ENCODE measurements around the gene NSG1.
A peak's percentile ranks its signal among the peaks of the same experiment; 100 is the strongest.
"Not testable (repeated sequence)": the region's sequence is repeated elsewhere in the genome, so short reads cannot be mapped to it uniquely, and the experiment has no call there.

NSG1 gene, protein sequence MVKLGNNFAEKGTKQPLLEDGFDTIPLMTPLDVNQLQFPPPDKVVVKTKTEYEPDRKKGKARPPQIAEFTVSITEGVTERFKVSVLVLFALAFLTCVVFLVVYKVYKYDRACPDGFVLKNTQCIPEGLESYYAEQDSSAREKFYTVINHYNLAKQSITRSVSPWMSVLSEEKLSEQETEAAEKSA

DNA sequence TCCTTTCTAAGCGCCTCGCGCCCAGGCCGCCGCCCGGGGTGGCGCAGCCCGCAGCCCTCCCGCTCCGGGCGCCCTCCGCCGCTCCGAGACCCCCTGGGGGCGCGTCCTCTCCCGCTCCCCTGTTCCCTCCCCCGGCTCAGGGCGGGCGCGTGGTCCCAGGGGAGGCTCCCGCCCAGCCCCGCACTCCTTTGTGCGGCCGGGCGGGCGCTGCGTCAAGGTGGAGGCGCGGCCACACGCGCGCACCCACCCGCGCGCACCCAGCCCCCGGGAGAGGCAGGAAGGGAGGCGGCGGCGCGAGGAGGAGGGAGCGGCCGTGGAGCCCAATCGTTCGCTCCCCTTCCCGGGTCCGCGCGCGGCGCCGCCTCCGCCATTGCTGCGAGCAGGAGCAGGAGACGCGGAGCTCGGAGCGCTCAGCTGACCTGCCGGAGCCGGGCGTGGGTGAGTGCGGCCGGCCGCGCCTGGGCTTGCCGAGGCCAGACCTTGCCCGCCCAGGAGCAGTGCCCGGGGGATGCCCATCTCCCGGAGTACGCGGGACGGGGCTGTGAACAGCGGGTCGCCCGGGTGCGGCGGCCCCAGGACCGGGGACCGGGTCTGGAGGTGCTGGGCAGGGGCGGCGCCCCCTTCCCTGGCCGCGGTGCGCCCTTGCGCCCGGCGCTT, at the start of gene NSG1:
Gene NSG1, plus strand, starts transcription at position 367 of the 657 bp plus-strand sequence. CDS start 528 bp downstream, outside the sequence.
- no peak within 1 kb of the TSS for H3K27ac ChIP-seq
- DNase-seq (ENCODE audit: low read depth, low spot score) = peak; percentile 14

DNA sequence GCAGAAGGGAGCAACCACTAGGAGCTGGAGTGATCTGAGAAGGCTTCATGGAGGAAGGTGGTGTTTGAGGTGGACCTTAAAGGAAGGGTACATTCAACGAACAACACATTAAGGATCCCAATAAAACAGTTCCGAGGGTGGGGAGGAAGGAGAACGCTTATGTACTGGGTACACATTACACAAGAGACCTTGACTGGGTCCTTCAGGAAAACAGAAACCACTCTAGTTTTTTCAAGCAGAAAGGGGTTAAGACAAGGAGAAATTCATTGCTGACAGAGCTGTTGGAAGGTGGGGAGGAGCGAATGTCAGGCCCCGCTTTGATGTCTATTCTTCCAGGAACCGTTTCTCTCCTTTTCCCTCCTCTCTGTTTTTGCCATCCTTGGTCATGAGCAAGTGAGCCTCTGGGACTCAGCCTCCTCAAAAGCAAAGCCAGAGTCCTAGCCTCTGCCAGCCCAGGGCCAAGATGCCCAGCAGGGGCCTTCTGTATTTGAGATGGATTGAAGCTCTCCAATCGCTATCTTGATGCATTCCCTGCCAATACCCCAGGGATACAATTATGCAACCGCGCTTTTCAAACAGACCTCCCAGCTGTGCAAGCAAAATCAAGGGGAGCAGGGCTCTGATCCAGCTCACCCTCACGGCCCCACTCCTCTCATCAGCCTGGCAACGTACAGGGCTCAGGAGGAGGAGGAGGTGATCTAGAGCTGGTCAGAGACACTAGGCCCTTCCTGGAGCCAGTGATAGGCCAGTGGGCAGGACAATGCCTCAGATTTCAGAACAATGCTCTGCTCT, 48.5 kb upstream of the NSG1 start:
- no peak for DNase-seq (ENCODE audit: low read depth, low spot score)
- no peak overlapping the region for H3K27ac ChIP-seq

DNA sequence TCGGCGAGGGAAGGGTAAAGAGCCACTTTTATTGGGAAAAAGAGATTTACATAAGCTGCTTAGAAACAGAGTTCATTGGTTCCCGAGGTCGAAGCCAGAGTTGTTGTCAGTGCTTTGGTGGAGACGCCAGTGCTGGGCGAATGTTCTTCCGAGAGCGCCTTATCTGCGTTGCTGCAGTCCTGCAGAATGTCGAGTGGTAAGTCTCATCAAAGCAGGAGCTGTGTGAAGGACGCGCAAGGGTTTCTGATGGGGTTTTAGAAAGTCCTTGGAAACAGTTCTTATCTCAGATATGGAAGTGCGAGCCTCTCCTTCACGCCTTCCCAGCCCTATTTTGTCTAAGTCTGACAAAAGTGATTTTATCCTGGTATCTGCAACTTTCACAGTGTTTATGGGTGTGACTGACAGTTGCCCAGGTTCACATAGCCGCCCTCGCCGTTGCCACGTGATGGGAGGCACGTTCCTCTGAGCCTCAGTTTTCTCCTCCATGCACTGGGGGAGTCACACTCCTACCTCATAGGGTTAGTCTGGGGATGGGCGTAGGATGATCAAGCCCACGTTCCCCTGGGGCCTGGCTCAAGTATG, 47.3 kb upstream of the NSG1 start:
- DNase-seq (ENCODE audit: low read depth, low spot score) = no peak

DNA sequence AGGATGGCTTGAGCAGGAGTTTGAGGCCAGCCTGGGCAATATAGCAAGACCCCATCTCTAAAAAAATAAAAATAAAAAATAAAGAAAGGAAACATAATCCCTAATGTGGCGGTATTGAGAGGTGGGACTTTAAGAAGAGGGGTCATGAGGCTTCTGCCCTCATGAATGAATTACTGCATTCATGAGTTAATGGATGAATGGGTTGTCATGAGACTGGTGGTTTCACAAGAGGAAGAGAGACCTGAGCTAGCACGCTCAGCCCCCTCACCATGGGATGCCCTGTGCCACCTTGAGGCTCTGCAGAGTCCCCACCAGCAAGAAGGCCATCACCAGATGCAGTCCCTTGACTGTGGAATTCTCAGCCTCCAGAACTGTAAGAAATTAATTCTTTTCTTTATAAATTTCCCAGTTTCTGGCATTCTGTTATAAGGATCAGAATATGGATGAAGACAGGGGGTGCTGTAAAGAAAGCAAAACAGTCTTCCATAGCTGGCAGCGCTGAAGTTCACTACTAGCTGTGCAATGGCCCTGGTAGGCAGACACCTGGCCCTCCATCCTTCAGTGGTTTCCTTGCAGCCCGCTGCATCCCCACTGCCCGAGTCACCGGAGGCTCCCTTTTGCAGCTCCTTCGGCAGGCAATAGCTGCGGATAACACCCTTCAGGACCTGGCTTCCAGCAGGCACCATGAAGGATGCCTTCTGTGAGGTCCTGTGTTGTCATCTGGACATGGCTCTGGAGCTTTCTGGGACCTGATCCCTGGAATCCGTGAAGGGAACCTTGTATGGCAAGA, 44.8 kb upstream of the NSG1 start:
- no peak for DNase-seq (ENCODE audit: low read depth, low spot score)
- H3K27ac ChIP-seq = no peak overlapping the region

More for the DNA sequence above, 47.3 kb upstream of the NSG1 start:
- no peak overlapping the region for H3K27ac ChIP-seq

DNA sequence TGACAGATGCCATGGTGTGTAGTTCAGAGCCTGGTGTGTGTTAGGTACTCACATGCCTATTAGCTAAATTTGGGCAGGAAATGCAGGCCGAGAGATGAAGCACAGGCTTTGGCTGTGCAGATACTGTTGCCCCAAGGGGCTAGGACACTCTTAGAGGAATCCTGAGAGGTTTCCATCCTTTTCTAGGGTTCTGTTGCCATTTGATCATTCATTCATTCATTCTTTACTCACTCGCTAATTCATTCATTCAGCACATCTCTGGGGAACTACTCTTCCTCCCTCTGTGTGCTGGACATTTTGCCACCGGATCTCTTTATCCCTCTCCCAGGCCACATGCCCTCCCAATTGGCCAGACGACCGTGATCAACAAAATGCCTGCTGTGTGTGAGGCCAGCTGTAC, 43.9 kb upstream of the NSG1 start:
- no peak overlapping the region for H3K27ac ChIP-seq
- DNase-seq (ENCODE audit: low read depth, low spot score) = no peak

DNA sequence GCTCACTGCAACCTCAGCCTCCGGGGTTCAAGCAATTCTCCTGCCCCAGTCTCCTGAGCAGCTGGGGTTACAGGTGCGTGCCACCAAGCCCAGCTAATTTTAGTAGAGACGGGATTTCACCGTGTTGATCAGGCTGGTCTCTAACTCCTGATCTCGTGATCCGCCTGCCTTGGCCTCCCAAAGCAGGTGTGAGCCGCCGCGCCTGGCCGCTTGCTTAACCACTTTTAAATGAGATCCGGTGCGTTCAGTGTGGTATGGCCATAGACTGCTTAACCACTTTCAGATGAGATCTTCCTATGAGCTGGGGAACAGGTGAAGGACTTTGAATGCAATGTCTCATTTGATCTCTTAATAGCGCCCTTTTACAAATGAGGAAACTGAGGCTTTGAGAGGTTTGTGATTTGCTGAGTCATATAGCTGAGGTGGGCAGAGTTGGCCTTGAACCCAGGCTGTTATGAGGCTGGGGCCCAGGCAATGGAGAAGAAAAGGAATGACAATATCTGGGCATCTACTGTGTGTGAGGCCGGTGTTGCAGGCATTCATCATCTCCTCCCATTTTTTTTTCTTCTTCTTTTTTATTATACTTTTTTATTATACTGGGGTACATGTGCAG, 41.9 kb upstream of the NSG1 start:
- no peak for DNase-seq (ENCODE audit: low read depth, low spot score)
- no peak overlapping the region for H3K27ac ChIP-seq

DNA sequence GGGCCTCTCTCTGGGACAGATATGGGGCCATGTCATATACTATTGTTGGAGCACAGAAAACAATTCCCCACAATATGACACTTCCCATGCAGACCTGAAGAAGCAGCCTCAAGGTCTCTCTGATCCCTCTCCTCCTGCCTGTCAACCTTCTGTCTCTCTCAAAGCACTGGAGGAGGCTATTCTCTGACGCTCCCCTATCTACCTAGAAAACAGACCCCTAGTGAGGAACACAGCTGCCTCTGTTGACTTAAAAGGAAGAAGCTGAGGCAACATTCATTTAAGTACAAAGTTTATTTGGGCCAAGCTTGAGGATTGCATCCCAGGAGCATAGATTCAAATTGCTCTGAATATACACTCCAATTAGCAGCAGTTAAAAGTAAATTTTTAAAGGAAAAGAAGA, 39.3 kb upstream of the NSG1 start:
- no peak overlapping the region for H3K27ac ChIP-seq
- no peak for DNase-seq (ENCODE audit: low read depth, low spot score)

DNA sequence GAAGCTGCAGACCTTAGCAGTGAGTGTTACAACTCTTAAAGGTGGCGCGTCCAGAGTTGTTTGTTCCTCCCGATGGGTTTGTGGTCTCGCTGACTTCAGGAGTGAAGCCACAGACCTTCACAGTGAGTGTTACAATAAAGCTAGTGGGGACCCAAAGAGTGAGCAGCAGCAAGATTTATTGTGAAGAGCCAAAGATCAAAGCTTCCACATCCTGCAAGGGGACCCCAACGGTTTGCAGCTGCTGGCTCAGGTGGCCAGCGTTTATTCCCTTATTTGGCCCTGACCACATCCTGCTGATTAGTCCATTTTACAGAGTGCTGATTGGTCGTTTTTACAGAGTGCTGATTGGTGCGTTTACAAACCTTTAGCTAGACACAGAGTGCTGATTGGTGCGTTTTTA, 38.3 kb upstream of the NSG1 start:
- H3K27ac ChIP-seq; DNase-seq (ENCODE audit: low read depth, low spot score): not testable (repeated sequence)

DNA sequence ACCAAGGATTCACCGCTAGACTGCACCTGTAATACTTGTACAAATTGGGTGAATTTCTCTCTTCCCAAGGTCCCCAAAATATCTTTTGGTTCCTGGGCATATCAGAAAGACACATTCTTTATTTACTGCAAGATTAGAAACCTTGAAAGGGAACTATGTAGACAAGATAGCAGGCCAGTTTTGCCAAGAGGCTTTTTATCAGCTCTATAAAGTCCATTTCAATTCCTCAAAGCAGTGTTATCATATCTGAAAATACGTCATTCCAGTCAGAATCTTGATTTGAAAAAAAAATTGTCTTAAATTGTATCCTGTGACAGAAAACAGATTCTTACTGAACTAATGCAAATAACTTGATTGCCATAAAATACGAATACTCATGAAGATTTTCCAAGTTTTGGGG, 37.0 kb upstream of the NSG1 start:
- DNase-seq (ENCODE audit: low read depth, low spot score) = no peak
- H3K27ac ChIP-seq = no peak overlapping the region

DNA sequence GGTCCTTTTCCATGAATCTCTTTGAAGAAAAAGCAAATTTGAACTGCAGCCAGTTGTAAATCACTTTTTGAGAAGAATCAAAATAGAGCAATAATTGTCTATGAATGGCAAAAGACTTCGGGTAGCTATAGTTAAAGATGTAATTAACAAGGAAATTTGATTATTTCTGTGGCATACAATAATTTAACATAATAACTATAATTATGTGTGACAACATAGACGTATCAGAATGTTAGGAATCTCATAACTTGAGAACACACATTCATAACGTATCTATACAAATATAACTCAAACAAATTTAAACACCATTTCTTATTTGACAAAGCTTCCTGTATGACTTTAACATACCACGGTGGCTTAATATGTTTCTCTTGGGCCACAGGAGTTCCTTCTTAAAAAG, 36.0 kb upstream of the NSG1 start:
- DNase-seq (ENCODE audit: low read depth, low spot score) = no peak
- no peak overlapping the region for H3K27ac ChIP-seq

DNA sequence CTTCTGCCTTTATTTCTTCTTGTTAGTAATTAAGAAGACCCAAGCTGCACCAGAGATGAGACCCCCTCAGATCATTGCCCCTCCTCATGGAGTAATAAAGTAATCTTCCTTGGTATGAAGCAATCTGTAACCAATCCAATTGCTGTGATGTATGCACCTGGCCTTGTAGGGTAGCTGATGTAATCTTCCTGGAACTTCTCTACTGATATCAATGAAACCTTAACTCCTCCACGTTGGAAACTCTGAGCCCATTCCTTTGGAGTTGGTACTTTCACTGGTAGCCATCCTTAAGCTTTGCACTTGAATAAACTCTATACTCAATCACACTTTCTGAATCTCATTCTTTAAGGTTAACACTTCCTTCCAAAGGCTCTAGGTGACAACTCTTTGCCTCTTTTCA, 31.6 kb upstream of the NSG1 start:
- no peak for DNase-seq (ENCODE audit: low read depth, low spot score)
- no peak overlapping the region for H3K27ac ChIP-seq

DNA sequence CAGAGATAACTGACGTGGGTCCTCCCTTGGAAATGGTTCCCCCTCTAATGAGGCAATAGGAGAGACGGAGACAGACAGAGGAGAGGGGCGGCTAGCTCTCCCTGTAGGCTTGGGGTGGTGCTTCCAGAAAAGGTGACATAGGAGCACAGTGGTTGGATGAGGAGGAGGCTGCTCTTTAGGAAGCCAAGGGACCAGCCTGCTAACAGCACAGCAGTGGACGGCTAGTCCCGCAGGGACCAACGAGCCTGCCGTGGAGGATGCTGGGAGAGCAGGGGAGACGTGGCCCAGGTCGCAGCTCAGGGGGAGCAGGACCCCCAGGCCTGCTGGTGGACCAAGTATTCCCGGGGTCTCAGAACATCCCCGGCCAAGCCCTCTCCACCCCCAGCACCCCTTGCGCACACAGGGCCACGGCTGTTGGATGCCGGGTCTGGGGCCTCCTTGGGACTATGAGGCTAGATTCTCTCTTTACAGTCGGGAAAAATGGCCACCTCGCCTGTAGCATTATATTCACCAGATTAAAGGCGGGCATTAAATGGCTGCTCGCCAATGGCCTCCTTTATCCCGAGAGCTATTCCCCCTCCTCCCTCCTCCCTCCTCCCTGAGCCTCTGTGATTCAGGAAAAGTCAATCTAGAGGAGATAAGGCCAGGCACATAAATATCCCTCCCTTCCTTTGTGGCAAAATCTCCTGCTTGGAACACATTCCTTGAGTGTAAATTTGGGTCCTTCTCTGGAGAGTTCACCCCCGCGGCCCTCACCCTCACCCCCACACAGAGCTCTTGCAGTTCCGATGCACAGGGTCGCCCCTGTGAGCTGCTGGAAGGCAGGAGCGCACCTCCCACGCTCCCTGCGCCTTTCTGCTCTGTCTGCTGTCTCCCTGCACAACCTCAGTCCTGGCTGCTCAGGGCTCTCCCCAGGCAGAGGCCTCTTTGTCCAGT, 30.5 kb upstream of the NSG1 start:
- H3K27ac ChIP-seq = no peak overlapping the region
- no peak for DNase-seq (ENCODE audit: low read depth, low spot score)

DNA sequence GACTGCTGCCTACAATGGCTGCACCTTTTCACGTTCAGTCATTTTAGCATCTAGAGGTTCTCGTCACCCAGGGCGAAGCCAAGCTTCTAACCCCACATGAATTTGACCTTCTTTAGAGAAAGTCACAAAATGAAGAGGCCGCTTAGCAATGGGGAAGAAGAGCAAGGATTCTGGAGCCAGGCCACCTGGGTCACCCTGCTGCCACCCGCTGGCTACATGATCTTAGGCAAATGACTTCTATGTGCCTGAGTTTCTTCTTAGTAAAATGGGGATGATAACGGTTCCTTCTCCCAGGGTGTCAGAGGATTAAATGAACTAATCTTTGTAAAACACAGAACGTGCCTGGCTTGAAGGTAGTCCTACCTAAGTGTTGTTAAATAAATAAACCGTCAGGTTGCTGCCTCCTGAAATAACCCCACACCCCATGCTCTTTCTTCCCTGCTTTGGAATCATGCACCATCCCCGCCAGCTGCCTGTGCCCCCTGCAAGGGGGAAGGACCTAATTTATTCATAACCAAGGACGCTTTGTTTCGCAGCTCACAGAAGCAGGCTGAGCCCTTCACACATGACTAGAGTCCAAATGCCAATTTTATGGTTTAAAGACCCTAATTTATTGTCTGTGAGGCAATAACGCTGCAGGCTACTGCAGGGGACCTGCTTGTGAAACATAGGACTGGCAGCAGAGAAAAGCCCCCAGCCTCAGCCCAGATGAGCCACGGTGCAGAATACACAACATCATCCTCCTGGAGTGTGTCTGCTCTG, 28.6 kb upstream of the NSG1 start:
- DNase-seq (ENCODE audit: low read depth, low spot score) = no peak

DNA sequence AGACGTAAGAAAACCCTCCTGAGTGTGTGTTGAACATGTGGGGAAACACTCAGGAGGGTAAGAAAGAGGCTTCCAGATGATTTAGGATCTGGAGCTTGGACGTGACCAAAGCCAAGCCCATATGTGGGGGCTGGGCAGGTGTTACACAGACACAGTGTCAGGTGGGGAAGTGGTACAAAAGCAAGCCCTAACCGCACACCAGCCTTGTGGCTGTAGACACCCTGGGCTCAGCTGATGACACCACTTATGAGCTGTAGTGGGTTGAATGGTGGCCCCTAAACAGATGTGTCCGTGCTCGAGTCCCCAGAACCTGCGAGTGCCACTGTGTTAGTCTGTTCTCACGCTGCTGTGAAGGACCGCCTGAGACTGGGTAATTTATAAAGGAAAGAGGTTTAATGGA, 25.0 kb upstream of the NSG1 start:
- H3K27ac ChIP-seq = no peak overlapping the region
- no peak for DNase-seq (ENCODE audit: low read depth, low spot score)

More for the DNA sequence above, 28.6 kb upstream of the NSG1 start:
- no peak overlapping the region for H3K27ac ChIP-seq

DNA sequence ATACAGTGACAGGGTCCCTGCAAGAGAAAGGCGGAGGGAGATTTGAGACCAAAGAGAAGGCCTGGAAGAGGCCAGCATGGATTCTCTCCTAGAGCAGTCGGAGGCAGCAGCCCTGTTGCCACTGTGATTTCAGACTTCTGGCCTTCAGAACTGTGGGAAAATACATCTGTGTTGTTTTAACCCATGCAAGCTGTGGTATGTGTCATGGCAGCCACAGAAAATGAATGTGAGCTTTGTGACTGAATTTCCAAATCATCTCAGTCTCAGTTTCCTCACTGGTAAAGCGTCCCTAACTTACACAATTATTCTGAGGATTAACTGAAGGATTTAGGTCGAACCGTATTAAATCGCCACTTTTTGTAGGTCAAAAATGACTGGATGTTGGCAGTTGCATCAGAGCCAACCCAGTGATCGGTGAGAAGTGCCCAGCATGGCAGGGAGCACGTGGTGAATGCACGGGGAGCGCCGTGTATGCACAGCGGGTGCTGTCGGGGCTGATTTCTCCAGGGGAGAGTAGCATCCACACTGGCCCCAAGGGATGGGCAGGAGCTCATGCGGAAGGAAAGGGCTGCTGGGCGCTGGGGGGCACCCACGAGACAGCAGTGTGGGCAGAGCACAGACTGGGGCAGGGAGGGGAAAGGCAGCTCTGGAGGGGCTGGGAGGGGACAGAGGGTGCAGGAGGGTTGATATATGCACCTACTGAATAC, 23.8 kb upstream of the NSG1 start:
- DNase-seq (ENCODE audit: low read depth, low spot score) = no peak
- no peak overlapping the region for H3K27ac ChIP-seq

DNA sequence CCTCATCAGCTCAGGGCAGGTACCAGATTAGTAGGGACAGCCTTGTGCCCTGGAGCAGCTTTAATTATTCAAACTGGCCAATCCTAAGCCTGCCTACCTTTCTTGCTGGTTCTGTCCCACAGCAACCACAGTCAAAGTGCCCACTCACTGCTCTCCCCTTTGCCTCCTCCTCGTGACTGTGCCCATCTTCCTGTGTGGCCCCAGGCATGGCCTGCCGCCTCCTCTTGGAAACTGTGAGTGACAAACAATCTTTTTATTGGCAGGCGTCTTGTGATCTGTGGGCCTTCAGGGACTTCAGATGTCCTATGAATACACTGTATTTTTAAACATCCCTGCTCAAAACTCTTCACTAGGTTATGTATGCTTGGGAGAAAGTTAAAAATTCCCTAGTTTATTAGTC, 22.8 kb upstream of the NSG1 start:
- DNase-seq (ENCODE audit: low read depth, low spot score) = no peak
- no peak overlapping the region for H3K27ac ChIP-seq

DNA sequence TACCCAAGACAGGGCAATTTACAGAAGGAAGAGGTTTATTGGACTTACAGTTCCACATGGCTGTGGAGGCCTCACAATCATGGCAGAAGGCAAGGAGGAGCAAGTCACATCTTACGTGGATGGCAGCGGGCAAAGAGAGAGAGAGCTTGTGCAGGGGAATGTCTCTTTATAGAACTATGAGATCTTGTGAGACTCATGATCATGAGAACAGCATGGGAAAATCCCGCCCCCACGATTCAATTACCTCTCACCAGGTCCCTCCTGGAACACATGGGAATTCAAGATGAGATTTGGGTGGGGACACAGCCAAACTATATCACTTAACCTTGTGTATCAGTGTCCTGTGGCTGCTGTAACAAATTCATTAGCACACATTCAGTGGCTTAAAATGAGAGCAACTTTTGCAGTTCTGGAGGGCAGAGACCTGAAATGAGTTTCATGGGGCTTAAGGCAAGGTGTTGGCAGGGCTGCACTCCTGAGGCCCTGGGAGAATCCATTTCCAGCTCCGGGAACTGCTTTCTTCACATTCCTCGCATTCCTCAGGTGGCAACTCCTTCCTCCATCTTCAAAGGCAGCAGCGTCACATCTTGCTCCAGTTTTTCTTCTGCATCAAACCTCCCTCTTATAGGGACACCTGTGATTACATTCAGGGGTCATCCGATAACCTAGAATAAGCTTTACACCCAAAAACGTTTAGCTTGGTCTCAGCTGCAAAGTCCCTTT, 22.3 kb upstream of the NSG1 start:
- no peak overlapping the region for H3K27ac ChIP-seq
- no peak for DNase-seq (ENCODE audit: low read depth, low spot score)

Measured in epithelial cell of prostate (primary cell).